Measurements from ENCODE around the gene GAS2L1.
A peak's percentile ranks its signal among the peaks of the same experiment; 100 is the strongest.

The GAS2L1 gene

DNA sequence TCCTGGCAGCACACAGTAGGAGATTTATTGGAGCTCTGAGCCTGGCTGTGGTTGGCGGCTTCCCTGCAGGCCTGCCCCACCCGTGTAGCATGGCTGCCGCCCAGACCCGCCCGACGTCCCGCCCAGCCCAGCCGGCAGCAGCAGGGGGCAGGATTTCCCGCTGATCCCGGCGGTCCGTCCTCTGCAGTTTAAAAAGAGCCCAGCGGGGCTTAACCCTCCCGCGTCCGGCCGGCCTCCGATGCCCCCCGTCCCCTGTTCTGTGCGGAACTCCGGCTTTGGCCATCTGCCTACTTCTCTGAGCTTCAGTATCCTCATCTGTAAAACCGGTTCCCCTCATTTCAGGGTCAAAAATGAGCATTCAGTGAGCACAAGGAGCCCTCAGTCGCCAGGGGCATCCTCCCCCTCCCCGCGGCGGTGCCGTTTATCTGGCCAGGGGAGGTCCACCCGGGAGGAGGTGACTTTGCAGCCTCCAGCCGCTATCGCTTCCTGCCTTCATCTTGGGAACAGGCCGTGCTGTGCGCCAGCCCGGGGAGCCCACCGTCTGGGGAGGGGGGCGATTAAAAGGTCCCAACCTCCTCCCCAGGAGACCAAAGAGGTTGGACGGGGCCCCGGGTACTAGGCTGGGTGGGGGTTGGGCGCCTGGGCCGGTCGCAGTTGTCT lies at the start of gene GAS2L1:
Gene GAS2L1 (plus strand): TSS at position 476 of the 660 bp plus-strand sequence. CDS start 1,456 bp downstream, outside the sequence.
- peak; percentile 68 for DNase-seq

DNA sequence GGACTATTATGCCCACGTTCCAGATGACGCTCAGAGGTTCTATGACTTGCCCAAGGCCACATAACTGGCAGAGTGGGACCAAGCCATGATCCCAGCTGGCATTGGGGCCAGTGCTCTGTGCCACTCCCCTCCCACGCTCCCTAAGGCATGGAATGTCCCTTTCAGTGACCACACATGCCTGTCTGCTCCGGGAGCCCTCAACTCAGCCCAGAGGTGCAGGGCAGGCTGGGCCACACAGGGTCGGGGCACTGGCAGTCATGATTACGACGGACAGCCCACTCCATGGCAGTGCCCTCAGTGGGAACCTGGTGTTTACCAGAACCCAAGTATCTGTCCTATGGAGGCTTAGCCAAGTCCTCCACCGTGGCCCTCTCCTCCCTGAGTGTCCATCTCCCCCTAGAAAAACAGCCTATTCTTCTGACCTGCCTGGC lies 48.7 kb upstream of the GAS2L1 start:
- DNase-seq = no peak

DNA sequence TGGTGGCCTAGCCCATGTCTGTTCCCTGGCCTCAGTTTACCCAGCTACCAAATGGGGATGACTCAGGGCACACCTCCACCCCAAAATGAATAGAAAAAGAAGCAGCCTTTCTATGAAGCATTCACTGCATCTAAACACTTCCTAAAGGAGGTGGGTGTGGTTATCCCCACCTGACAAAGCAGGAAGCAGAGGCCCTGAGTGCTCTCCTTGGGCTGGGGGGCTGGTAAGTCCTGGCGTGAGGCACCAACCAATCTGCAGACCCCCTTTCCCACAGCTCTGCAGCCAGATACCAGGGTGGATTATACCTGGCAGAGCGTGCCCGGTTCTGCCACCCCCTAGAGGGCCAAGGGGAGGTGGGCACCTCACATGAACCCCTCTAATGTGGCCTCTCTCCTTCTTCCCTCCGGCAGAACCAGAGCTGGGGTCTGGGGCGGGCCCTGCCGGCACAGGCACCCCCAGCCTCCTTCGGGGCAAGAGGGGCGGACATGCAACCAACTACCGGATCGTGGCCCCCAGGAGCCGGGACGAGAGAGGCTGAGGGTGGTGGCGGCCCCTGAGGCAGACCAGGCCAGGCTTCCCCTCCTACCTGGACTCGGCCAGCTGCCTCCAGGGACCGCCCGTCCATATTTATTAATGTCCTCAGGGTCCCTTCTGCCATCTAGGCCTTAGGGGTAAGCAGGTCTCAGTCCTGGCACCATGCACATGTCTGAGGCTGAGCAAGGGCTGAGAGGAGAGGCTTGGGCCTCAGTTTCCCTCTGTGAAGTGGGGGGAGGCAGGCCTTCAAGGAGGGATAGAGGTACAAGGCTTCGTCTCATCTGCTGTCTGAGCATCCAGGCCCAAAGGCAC lies 47.8 kb upstream of the GAS2L1 start:
- DNase-seq = no peak

DNA sequence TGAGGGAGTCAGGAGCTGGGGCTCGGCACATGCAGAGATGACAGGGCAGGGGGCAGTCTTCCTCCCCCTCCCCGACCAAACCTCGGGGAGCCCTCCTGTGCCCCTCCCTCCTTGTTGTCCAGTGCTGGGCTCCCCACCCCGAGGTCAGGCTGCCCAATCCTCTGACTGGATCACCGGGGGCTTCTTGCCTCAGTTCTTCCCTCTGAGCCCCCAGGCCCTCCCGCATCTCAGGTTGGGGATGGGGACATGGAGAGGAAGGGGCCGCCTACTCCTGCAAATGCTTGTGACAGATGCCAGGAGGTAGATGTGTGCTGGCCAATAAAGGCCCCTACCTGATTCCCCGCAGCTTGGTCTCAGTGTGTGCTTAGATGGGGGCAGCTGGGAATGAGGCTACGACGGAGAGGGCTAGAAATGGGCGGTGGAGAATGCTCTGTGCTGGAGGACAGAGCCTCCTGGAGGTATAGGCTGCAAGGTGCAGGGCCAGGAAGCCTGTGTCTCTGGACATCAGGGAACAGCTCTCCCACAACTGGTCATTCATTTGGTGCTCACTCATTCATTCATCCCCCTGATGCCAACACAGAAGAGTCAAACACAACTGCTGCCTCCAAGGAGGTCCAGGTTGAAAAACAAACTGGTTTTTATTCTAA lies 47.1 kb upstream of the GAS2L1 start:
- no peak for DNase-seq

DNA sequence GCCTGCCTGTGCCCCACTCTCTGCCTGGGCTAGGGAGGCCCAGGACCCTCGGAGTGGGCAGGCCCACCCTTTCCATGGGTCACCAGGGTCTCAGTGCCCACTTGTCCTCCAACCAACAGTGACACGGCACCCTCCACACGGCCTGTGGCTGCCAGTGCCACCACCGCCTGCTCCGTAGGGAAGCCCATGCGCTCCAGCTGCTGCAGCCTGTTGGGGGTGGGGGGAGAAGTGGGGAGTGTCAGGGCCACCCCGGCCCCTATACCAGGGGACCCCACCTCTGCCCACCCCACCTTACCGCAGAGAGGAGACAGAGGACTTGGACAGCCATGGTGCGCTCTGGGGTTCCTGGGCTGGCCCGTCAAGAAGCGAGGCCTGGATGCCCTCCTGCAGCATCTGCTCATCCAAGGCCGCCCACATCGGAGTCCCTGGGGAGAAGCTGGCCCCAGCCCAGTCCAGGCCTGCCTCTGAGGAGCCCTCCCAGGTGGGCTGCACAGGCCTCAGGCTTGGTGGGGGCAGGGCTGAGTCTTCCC lies 46.4 kb upstream of the GAS2L1 start:
- no peak for DNase-seq

DNA sequence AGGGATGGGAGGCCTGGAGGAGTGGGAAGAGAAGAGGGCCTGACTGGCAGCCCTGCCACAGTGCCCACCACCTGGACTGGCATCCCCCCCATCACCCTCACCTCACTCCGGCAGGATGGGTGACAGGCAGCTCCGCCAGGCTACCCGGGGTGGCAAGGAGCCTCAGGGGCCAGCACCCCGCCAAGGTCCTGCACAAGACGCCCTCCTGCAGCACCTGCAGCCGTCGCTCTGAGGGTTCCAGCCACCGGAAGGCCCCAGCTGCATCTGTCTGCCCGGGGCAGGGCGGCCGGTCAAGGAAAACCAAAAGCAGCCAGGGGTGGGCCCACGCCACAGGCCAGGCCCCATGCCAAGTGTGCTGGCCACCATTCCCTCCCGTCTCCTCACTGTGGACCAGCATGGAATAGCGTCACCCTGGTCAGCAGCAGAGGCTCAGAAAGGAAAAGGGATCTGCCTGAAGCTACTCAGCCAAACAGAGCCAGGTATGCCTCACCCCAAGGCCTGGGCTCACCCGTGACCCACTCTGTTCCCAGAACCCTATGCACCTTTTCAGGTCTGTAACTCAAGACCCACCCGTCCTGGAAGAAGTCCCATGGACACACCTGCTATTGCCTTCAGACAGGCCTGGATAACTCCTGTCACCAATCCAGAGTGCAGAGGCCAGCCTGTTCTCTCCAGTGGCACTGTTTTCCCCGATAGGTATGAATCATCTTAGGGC lies 45.7 kb upstream of the GAS2L1 start:
- no peak for DNase-seq

DNA sequence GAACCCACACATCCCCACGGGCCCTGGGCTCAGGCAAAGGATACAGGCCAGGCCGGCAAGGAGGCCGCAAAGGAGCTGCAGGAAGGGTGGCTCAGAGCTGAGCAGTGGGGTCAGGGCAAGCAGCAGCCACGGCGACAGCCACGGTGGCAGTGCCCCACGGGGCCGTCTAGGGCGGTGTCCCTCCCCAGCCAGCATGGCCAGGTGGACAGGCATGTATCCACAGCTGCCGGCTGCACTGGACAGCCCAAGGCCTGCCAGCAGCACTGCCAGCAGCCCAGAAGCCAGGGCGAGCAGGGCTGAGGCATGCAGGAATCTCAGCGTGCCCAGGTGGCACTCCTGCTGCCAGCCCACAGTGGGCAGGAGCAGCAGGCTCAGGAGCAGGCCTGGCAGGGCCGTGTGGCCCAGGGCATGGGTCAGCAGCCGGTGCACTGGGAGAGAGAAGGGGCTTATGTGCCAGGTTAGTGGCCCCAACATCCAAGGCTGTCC lies 42.6 kb upstream of the GAS2L1 start:
- DNase-seq = no peak

DNA sequence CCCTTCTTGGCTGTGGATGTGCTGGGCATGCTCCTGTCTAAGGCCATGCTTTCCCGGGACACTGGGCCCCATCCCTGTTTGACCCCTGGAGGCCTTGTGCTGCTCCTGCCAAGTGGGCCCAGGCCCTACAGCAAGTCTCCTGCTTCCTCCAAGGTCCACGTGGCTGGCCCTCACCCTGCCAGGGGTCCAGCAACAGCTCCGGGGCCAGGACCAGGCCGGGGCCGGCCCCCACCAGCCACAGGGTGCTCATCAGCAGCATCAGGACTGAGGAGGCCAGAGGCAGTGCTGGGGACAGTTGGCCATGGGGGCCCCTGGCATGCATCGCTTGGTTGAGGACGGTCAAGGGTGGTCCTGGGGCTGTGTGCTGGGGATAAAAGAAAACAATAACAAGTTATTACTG lies 41.1 kb upstream of the GAS2L1 start:
- no peak for DNase-seq

DNA sequence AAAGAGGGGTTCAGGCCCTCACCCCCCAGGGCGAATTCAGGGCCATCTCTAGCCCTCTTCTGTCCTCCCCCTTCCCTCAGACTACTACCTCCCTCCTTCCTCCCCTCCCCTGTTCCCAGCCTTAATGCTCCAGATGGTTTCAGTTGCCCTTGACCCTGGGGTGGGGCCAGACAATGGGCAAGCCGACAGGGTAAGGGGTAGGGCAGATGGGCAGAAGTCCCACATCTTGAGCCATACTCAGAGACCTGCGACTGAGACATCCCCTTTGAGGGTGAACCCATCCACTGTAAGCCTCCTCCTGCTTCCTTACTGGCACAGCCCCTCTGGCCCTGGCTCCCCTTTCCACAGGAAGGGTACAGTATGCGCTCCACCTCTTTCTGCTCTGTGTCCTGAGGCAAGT lies 40.5 kb upstream of the GAS2L1 start:
- no peak for DNase-seq

DNA sequence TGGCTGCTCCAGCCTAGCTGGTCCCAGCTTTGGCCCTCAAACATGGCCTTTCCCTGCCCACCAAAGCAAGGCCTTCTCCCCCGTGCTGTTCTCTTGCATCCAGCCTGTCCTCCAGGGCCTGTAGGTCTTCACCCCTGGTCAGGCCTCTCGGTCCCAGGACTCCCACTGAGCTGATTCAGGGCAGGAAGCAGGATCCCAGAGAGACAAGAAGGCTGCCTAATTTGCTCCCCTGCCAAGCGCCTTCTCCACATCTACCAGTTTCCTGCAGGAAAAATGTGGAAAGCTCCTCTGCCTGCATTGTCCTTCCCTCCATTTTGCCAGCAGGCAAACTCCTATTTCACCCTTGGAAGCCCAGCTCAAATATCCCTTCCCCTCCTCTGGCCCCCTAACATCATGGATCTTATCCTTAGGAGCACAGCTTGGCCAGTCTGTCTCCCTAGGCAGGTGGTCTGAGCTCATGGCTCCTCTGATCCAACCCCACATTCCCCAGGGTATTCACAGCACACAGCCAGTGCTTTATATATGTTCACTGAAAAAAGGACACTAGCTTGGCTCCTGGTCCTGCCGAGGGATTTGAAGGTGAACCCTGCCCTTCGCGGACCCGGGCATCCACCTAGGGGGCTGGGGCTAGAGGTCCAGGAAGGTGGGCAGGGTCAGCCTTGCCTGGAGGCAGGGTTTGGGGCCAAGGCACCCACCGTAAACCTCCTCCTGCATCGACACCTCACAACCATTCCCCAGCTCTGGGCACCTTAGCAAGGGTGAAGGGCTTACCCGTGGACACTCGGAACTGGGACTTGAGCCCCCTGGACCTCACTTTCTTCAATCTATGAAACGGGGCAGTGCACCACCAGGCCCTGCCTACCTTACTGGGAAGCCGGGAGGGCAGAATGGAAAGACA lies 39.6 kb upstream of the GAS2L1 start:
- no peak for DNase-seq

DNA sequence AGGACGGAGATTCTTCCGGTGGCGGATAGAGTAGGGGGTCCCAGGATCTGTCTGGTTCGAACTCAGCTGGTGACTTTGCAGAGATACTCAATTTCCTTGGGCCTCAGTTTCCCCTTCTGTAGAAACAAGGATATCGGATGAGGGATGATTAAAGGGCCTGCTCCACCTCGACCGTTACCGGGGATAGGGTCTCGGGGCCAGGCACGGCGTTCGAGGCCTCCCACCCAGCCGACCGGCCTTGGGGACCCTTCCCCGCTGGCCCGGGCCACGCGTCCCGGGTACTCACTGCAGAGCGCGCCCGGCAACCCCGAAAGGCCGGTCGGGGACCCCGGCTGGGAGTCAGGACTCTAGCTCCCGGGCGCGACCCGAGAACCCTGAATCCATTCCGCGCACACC lies 39.0 kb upstream of the GAS2L1 start:
- no peak for DNase-seq

DNA sequence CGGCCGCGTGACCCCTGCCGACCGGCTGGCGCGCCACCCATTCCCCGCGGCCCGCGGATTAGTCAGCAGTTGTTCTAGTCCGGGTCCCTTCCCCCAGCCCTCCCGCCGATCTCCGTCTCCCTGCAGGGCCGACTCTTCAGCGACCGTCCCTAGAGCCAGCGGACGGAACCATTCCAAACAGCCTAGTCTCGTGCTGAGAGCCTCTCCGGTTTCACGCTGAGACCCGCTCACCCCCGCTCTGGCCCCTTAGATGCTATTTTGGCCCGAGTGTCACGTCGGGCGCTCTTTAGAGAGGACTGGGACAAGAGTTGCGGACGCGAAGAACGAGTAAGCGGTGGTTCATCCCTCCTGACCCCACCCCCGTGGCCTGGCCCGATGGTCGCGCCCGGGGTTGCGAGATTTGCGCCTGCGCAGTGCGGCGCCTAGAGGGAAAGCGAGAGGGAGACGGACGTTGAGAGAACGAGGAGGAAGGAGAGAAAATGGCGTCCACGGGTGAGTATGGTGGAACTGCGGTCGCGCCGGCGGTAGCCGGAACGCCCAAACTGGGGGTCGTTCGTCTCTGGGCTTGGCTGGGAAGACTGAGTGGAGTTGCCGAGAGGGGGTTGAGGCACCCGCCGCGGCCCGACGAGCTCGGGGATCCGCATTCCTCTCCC lies 38.5 kb upstream of the GAS2L1 start, which contains the start of the genes EWSR1 and RHBDD3:
Gene EWSR1 (plus strand): TSS at position 411 of the 653 bp plus-strand sequence. CDS start 69 bp downstream, at position 480.
Gene RHBDD3 (minus strand): TSS at position 124 of the 653 bp plus-strand sequence. CDS start 2,355 bp downstream, outside the sequence.
- DNase-seq = peak; percentile 96

DNA sequence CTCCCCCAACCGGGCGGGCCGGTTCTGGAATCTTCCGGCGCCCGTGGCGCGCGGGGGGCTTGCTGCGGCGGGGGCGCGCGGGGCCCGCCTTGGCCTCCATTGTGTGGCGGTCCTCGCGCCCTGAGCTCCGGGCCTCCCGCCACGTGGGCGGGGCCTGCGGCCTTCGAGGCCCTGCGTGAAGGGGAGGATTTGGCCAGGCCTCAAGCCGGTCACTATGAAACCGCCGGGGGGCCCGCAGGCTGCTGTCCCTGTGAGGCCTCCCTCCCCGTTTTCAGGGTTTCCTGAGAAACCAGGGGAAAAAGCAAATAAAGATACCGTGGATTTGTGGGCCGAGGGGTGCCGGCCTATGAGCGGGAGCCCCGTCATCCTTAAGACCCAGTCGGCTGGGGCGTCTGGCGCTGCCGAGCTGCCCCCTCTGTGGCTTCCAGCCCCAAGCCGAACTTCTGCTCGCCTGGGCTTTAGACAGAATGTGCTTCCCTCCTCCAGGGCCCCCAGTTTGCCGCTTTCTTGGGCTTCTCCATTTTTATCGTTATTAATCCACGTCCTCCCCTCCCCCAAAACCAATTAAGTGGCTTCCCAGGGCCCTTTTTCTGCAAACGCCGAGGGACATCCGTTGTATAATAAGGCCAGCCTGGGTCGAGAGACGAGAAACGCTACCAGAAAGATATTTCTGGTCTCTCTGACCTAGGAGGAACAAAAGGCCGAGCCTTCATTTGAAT lies 37.8 kb upstream of the GAS2L1 start:
- DNase-seq = peak; percentile 51

DNA sequence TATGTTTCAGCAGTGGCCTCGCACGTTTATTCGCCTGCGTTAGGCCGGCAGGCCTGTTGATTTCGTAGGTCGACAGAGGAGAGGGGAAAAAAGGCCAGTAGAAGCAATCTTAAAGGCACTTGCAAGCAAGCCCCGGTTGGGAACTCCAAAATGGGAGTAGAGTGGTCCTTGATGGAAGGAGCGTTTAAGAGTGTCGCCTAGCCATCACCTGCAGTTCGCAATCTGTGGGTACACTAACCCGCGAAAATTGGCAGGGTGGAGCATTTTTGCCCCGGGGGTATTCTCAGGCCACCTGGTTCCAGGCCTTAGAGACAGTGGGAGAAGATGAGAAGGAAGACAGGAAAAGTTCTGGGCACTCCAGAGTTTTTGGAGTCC lies 37.2 kb upstream of the GAS2L1 start:
- DNase-seq = no peak

DNA sequence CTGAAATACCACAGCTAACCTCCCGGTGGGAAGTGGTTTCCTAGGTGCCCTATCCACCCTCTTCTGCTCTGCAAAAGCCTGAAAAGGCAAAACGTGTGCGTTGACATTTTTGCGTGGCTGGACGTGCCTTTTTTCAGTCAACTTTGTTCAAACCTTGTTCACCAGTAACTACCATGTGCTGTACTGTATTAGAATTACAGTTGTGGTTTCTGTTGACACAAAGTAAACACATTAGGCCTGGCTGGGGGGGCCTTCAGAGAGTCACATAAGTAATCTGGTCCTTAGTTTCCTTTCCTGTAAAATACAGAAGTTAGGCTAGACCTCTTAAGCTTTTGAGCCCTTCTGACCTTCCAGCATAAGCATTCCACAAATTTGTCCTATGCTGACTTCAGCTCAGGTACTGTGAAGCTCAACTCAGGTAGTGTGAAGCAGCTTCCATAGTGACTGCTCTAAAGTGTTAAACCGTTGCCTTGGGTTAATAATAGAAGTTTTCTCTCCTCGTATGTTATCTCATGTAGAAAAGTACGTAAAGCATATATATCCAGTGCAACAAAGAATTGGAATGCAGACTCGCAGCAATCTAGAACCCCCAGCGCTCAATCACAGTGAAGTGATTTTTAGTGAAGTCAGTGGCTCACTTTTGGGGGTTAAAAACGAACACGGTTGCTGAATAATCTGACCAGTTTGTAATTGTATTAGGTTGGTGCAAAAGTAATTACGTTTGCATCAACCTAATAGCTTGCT lies 36.5 kb upstream of the GAS2L1 start:
- DNase-seq = peak; percentile 23

DNA sequence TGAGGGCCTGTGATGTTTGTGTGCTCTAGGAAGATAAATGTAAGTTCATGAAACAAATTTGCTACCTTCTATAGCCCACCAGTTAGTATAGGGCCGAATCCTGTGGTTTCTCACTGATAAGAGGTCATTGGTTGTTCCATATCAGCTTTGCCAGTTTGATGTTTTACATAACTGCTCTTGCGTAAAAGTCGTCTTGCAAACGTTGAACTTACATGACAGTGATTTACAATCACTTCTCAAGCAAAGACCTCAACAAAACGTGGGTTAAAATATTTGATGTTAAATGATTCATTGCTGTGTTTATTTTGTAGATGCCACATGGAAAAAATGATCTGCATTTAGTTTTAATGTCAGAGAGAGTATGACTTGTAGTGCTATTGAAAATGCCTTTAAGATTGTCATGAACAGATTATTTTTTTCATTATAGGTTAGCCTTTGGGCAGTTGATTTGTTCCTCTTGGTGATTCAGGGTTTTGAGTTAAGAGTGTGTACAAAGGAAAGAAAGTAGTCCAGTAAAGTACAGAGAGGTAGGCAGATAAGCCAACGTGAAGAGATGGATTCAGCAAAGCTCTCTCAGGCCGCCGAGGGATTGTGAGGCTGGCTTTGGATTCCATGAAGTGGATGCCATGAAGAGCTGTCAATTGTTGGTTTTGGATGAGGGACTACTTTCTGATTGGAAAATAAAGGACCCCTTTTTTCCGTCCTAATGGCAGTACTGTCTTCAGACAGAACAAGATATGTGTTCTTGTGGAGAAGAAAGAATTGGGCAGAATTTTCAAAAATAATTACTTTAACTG lies 35.8 kb upstream of the GAS2L1 start:
- DNase-seq = no peak

DNA sequence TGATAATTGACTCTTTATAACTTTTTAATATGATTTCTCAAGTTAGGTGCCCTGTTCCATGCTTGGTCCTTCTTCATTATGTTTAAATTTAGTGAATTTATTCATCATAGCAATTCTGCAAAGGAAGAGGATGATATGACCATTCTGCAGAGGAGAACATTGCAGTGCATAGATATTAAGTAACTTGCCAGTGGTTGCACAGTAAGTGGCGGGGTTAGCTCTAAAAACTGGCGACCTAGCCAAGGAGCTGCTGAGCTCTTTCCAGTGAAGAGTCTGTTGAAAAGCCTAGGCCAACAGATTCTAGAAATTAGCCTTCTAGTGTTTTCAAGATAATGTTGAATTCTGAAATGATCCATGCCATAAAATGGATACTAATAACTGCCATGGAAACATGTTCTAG lies 33.8 kb upstream of the GAS2L1 start:
- no peak for DNase-seq

DNA sequence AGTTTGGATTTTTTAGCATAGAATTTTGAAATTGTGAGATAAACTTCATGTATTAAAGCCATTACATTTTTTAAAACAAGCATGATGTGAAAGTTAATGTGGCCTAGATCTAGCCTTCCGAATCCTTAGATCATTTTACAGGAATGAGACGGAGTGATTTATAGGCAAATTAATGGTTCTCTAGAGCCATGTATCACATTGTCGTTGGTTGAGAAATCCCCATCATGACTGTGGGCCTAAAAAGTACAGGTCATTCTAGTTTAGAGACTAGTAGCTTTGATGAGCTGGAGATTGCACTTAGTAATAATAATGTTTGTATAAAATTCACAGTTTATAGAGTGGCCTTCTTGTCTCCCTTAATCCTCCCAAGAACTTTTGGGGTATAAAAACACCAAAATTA lies 31.3 kb upstream of the GAS2L1 start:
- DNase-seq = no peak
